ENCODE data around the gene HBA2.
"Not testable (repeated sequence)": the region's sequence is repeated elsewhere in the genome, so short reads cannot be mapped to it uniquely, and the experiment has no call there.

Gene HBA2

GRCh38 chr16:162271-162991 is 10.2 kb upstream of the HBA2 start:
- H3K27ac ChIP-seq, result no peak overlapping the region
- no peak for TF ChIP-seq CTCF (conservative IDR thresholded peaks at IDR 0.05)

GRCh38 chr16:163139-163538 is 9.5 kb upstream of the HBA2 start:
- not testable (repeated sequence) for H3K27ac ChIP-seq

GRCh38 chr16:163696-164095 is 9.0 kb upstream of the HBA2 start:
- not testable (repeated sequence) for H3K27ac ChIP-seq

- H3K27ac ChIP-seq, result not testable (repeated sequence)
Observed at GRCh38 chr16:164134-164823, 8.4 kb upstream of the HBA2 start.

- H3K27ac ChIP-seq, result peak overlapping the region; percentile 54; the same call in 1 of the 2 replicates
- TF ChIP-seq CTCF (conservative IDR thresholded peaks at IDR 0.05), result no peak
Observed at GRCh38 chr16:164827-165538, 7.7 kb upstream of the HBA2 start.

- peak within 1 kb of the TSS; percentile 54; the same call in 1 of the 2 replicates for H3K27ac ChIP-seq
- TF ChIP-seq CTCF (conservative IDR thresholded peaks at IDR 0.05), result no peak
Observed at GRCh38 chr16:165539-166374, 6.9 kb upstream of the HBA2 start, which contains the start of gene HBM. Gene HBM, plus strand, starts transcription at chr16:165978. Its CDS starts 20 bp downstream, at chr16:165998.

GRCh38 chr16:166375-167121 is 6.1 kb upstream of the HBA2 start:
- TF ChIP-seq CTCF (conservative IDR thresholded peaks at IDR 0.05), result no peak
- peak overlapping the region; percentile 54; the same call in 1 of the 2 replicates for H3K27ac ChIP-seq

GRCh38 chr16:167122-167690 is 5.5 kb upstream of the HBA2 start:
- TF ChIP-seq CTCF (conservative IDR thresholded peaks at IDR 0.05), result no peak
- no peak overlapping the region for H3K27ac ChIP-seq
